ENCODE measurements around the gene EYS.

EYS gene

GRCh38 chr6:64803470-64804166 is 903.4 kb downstream of the EYS start:
- DNase-seq = no peak

- DNase-seq = no peak
Measured at GRCh38 chr6:64792534-64792933, 914.5 kb downstream of the EYS start.

- no peak for DNase-seq
Measured at GRCh38 chr6:64789476-64789875, 917.5 kb downstream of the EYS start.

GRCh38 chr6:64786736-64787135 is 920.3 kb downstream of the EYS start:
- no peak for DNase-seq

GRCh38 chr6:64782877-64783276 is 924.1 kb downstream of the EYS start:
- DNase-seq = no peak

GRCh38 chr6:64777941-64778785 is 928.9 kb downstream of the EYS start:
- DNase-seq = no peak

- no peak for DNase-seq
Measured at GRCh38 chr6:64776359-64776758, 930.7 kb downstream of the EYS start.

- no peak for DNase-seq
Measured at GRCh38 chr6:64774881-64775280, 932.1 kb downstream of the EYS start.

GRCh38 chr6:64750910-64751309 is 956.1 kb downstream of the EYS start:
- DNase-seq = no peak

GRCh38 chr6:64737418-64737817 is 969.6 kb downstream of the EYS start:
- no peak for DNase-seq

GRCh38 chr6:64736421-64736950 is 970.5 kb downstream of the EYS start:
- DNase-seq = no peak

- DNase-seq = no peak
Measured at GRCh38 chr6:64733433-64733832, 973.6 kb downstream of the EYS start.

GRCh38 chr6:64732888-64733287 is 974.1 kb downstream of the EYS start:
- DNase-seq = no peak

GRCh38 chr6:64729522-64729921 is 977.5 kb downstream of the EYS start:
- no peak for DNase-seq

- DNase-seq = no peak
Measured at GRCh38 chr6:64727075-64727474, 980.0 kb downstream of the EYS start.

GRCh38 chr6:64724091-64724490 is 982.9 kb downstream of the EYS start:
- no peak for DNase-seq

GRCh38 chr6:64723327-64724058 is 983.5 kb downstream of the EYS start:
- DNase-seq = no peak

- no peak for DNase-seq
Measured at GRCh38 chr6:64721865-64722264, 985.2 kb downstream of the EYS start.

GRCh38 chr6:64717281-64717680 is 989.7 kb downstream of the EYS start:
- no peak for DNase-seq

GRCh38 chr6:64715624-64716023 is 991.4 kb downstream of the EYS start:
- no peak for DNase-seq

GRCh38 chr6:64714073-64714472 is 993.0 kb downstream of the EYS start:
- no peak for DNase-seq

GRCh38 chr6:64713175-64713574 is 993.9 kb downstream of the EYS start:
- no peak for DNase-seq

GRCh38 chr6:64712606-64713005 is 994.4 kb downstream of the EYS start:
- no peak for DNase-seq
